Activated T-cell treated with anti-CD3 and anti-CD28 coated beads for 4 hours (primary cell): ENCODE results near the gene XAB2.

Experiments used
- DNase-seq: peaks from one replicate; pipeline ENCODE4 v3.0.0-alpha.2; 2020

Gene XAB2

DNA sequence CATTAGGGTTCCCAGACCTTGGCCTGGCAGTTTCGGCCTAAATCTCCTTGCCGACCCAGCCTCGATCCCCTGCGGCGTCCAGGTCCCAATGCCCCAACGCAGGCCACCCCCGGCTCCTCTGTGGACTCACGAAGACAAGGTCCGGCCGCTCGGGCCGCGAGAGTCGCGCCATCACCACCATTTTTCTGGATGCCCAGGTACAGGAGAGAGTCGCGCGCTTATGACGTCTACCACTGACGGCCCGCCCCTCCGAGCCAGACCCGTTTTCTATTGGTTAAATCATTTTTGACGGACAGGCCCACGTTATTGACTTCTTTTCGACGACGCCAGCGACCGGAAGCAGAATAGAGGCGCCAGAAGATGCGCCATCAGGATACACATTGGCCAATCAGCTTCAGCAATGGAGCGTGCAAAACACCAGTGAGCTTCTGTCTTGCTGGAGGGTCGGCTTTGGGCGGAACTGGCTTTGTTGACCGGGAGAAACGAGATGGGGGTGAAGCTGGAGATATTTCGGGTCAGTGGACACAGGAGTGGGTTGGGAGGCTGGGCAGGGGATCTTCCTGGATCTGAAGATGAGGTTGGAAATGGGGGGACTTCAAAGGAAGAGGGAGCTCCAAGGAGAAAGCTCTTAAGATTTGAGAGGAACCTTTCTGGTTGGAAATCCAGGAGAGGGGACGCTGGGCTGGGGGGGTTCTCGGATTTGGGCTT is at the start of gene XAB2, which contains the start of gene PET100:
XAB2 (minus strand) TSS at position 199 of the 708 bp plus-strand sequence; CDS start at position 181, 18 bp downstream.
PET100 (plus strand) TSS at position 447 of the 708 bp plus-strand sequence; CDS start at position 488, 41 bp downstream.
- DNase-seq = peak; percentile 95

DNA sequence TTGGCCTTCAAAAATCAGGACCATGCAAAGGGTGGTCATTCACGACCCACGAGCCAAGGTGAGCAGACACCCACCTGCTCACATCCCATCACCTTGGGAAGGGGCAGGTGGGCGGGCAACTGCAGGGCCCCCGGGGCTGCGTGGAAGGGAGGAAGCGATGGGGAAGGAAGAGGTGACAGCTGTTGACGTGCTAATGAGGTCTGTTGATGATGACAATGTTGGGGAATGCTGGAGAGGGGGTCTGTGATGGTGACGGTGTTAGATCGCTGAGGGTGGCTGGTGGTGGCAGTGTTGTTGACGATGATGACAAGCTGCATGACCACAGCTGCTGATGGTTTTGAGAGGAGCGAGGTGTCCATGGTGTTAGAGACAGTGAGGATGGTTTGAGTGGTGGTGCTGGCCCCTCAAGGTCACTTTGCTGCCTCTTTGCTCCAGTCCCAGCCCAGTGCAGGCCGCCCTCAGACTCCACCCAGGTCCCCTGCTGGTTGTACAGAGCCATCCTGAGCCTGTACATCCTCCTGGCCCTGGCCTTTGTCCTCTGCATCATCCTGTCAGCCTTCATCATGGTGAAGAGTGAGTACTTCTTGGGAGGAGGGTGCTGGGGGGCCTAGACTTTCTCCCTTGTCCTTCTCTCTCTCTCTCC is 48.4 kb upstream of the XAB2 start:
- DNase-seq = no peak

DNA sequence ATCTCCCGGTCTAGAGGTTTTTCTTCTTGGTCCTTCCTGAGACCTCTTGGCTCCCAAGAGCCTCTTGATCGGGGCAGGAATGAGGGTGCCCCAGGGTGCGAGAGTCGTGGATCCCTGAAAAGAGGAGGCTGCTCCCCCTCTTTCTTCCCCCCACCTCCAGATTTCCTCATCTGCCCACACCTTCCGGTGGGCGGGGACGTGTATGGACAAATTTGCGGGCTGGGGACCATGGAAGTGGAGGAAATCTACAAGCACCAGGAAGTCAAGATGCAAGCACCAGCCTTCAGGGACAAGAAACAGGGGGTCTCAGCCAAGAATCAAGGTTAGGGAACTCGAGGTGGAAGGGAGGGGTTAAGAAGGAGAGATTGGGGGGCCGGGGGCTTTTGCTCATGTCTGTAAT is 47.5 kb upstream of the XAB2 start, which contains the start of gene MCEMP1:
MCEMP1 (plus strand) TSS at position 237 of the 400 bp plus-strand sequence; CDS start at position 268, 31 bp downstream.
- no peak for DNase-seq

GRCh38 chr19:7676376-7676775 is 47.0 kb upstream of the XAB2 start:
- no peak for DNase-seq

DNA sequence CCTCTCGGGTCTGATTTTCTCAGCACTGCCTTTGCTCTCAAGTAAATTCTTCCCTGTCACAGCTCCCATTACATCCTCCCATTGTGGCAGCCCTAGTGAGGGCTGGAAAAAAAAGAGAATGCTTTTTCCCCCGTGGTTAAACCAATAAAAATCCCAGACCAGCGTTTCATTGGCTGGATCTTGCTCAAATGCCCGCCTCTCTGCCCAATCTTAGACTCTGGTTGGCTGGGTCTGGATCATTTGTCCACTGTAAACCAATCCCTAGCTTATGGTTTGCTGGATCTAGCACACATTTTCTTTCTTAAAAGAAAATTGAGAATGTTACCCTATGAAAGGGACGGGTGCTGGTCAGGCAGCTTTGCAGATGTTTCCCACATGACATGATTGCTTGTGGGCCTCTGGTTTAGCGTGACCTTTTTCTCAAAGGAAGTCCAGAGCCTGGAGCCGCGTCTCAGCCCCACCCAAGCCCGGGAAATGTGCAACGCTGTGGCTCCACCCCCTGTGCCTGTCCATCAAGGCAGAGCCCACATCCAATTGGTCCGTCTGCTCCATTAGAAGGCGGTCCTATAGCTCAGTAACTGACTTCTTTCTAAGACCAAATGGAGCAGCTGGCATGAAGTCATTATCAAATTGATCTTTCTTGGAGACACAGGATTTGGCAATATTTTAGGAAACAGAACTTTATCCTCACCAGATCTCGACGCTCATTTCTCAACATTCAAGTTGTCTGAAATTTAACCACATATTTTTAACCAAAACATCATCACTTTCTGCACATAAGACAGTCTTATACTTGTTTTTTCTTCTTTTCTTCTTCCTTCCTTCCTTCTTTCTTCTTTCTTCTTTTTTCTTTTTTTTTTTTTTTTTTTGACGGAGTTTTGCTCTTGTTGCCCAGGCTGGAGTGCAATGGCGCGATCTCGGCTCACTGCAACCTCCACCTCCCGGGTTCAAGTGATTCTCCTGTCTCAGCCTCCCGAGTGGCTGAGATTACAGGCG is 45.0 kb upstream of the XAB2 start:
- DNase-seq = no peak

DNA sequence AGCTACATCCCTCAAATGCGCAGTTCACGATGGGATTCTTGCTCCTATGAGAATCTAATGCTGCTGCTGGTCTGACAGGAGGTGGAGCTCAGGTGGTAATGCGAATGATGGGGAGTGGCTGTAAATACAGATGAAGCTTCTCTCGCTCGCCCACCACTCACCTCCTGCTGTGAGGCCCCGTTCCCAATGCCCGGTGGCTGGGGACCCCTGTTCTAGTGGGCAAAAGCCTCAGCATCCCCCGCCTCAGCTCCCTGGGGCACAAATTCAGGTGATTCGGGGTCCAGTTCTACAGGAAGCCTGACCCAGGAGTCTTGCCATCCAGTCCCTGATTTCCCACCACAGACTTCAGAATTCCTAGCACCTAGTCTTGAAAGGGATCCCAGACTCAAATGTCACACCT is 43.2 kb upstream of the XAB2 start:
- no peak for DNase-seq

DNA sequence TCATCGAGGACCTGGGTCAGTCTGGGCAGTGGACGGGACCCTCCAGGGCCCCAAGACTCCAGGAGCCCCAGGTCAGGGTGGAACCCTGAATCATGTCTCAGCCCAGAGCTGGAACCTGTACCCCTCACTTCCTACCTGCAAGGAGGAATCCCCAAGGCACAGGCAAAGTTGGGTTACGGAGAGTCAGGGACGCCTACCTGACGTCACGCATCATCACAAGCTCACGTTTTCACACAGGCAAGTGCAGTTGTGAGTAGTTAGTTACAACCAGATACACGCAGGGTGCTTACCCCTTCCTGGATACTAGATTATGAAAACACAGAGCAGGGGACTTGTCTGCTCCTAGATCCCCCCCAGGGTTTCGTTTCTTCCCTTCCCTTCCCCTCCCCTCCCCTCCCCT is 41.4 kb upstream of the XAB2 start:
- no peak for DNase-seq

- DNase-seq = no peak
Observed at GRCh38 chr19:7670150-7670783, 40.9 kb upstream of the XAB2 start.

DNA sequence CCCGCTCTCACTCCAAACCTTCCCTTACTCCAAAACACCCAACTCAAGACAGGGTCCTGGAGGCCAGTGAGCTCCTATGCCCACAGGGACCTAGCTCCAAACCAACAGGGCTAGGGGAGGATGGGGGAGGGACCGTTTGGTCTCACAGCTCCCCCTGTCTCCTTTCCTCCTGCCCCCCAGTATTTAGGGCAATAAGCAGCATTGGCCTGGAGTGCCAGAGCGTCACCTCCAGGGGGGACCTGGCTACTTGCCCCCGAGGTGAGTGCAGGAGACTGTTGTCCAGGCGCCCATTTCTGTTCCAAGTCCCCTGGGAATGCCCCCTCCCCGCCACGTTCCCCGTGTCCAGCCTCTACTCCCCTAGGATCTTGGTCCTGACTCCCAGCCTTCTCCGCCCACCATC is 40.3 kb upstream of the XAB2 start:
- DNase-seq = no peak

DNA sequence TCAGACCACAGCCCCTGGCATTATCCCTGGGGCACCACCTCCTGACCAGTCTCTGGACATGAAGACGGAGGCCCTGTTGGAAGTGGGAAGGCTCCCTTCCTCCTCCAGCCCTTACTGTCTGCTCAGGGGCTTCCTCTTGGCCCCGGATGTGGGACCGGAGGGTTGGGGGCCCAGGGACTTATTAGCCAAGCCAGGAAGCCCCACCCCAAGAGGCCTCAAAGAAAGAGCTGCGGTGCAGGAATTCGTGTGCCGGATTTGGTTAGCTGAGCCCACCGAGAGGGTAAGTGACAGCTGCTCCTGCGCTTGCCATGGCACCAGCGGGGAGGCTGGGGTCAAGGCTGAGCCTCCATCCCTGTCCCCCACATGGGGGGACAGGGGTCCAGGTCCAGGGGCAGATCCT is 39.5 kb upstream of the XAB2 start, which contains the start of gene RETN:
RETN (plus strand) TSS at position 208 of the 400 bp plus-strand sequence. CDS start 278 bp downstream, outside the sequence.
- no peak for DNase-seq

DNA sequence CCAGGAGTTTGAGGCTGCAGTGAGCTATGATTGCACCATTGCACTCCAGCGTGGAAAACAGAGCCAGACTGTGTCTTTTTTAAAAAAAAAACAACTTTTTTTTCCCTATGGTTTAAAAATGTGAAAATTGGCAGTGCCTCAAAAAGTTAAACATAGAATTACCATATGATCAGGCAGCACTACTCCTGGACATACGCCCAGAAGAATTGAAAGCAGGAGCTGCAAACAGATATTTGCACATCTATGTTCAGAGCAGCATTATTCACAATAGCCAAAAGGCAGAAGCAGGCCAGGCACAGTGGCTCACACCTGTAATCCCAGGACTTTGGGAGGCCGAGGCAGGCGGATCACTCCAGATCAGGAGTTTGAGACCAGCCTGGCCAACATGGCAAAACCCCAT is 35.7 kb upstream of the XAB2 start:
- no peak for DNase-seq

DNA sequence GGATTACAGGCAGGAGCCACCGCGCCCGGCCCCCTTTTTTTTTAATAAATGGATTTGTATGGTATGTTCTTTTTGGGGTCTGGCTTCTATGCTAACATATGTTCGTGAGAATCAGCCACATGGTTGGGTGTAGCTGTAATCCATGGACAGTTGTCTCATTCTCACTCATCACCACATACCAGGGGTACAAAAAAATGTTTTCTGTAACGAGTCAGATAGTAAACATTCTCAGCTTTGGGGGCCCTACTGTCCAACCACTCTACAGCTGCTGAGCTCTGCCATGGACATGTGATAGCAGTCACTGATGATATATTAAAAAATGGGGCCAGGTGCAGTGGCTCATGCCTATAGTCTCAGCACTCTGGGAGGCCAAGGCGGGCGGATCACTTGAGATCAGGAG is 34.4 kb upstream of the XAB2 start:
- DNase-seq = no peak

DNA sequence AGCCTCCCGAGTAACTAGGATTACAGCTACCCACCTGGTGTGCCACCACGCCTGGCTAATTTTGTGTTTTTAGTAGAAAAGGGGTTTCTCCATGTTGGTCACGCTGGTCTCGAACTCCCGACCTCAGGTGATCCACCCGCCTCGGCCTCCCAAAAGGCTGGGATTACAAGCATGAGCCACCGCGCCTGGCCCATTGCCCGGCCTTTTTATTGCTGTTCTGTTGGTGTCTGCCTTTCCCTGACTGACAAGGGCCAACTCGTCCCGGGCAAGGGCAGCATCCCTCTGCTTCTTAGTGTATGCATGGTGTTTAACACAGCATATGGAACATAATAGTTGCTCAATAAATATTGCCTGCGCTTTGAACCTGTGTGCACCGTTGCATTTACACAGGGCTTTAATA is 33.3 kb upstream of the XAB2 start:
- no peak for DNase-seq

DNA sequence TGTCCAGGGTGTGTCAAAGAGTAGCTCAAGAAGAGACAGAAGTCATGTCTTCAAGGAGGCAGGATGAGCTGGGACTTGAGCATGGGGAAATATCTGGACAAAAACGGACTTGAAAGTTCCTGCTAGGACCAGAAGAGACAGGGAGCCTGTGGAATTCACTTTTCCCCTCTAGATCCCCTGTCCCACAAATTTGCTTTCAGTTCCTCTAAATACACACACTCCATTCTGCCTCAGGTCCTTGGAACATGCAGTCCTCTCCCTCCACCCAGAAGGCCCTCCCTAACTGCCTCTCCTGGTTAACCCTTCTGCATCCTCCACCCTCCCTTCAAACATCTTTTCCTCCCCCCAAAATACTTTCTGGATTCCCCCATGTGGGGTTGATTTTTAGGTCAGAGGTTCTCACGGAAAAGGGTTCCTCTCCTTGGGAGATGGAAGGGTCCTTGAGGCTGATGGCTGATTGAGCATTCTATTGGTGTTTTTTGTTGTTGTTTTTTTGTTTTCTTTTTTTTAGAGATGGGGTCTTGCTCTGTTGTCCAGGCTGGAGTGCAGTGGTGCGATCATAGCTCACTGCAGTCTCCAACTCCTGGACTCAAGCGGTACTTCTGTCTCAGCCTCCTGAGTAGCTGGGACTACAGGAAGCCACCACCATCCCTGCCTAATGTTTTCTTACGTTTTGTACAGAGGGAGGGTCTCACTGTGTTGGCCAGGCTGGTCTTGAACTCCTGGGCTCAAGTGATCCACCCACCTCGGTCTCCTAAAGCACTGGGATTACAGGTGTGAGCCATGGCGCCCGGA is 32.6 kb upstream of the XAB2 start:
- DNase-seq = no peak

DNA sequence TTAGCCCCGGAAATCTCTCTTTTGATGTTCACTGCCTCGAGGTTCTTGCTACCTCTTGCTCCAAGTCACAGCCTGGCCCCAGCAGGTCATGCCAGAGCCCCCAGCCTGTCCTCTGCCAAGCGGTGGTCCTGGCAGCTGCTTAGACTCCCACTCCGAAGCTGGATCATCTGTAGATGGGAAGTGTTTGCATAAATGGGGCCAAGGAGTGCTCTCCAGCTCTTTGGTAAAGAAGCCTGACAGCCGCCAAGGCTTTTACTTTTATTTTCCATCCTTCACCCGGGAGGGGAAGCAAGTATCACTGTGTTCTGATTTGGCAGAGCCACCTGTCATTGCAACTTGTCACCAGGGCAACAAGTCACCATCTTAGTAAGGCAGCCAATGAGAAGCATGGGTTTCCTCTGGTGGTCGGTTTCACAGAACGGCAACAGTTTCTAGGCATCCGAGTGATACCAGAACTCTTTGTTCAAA is 28.9 kb upstream of the XAB2 start:
- no peak for DNase-seq

- DNase-seq = no peak
Observed at GRCh38 chr19:7657131-7657751, 27.9 kb upstream of the XAB2 start.

DNA sequence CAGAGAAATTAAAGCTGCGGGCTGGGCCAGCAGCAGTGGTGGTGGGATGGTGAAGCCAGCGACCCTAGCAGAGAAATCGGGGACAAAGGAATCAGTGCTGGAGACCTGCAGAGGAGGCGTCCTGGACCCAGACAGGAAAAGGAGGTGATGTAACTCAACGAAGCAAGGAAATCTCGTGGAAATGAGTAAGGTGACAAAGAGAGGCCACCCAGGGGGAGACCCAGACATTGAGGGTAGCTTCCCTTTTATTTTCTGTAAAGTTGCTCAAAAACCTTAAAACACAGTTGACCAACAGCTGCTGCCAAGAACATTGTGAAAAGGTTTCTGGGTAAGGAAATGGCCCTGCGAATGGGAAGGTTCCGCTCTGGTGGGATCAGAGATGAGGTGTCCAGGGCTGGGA is 26.2 kb upstream of the XAB2 start:
- no peak for DNase-seq

DNA sequence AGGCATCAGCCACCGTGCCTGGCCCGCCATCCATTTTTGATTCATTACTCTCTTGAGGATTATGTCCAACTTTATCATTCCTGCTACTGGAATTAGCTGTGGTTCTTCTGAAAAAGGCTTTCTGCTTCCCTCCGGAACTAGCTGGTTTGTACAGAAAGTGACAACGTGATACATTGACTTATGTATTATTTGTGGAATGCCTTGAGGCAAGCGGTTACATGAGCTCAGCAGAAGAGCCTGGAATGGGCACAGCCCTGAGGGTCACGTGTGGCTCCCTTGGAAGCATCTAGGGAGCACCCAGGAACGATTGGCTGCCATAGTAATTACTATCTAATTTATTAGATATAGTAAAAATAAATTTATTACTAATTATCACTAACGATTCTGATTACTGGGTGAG is 25.1 kb upstream of the XAB2 start:
- DNase-seq = no peak

DNA sequence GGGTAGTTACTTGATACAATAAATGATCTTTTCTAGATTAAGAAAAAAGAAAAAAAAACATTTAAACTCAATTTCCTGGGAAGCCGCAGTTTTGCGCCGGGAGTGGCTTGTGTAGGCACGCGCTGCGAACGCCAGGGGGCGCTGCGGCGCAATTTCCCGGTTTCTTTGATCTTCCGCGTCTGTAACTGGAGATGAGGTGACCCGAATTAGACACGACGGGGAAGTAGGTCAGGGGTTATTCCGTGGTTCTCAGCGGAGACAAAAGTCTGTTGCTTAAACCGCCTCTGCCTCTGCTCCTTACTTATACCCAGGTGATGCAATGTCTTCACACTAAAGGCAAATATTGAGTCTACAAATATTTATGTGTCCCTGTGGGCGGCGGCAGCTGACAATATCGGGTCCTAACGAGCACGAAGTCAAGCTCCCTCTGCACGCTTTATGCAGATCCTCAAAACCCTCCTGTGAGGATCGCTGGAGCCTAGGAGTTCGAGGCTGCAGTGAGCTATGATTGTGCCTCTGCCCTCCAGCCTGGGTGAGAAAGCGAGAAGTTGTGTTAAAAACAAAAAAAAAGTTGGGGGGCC is 22.8 kb upstream of the XAB2 start:
- peak; percentile 88 for DNase-seq

DNA sequence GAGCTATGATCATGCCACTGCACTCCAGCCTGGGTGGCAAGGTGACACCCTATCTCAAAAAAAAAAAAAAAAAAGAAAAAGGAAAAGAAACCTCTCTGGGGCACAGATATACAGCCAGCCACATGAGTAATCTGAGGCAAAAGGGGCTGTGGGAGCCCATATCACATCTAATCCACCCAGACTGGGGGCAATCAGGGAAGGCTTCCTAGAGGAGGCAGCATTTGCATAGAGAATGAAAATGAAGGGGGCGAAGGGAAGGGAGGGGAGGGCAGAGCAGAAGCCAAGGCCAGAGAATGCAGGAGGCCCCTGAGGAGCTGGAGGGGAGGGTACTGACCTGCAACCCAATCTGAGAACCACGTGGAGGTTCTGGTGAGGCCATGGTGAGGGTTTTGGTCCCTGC is 20.8 kb upstream of the XAB2 start:
- no peak for DNase-seq
